Activated CD4-positive, alpha-beta T cell treated with anti-CD3 and anti-CD28 coated beads for 48 hours (primary cell): ENCODE data around the gene HSD17B12.
"Not testable (repeated sequence)": the region's sequence is repeated elsewhere in the genome, so short reads cannot be mapped to it uniquely, and the experiment has no call there.

Experiments used
- DNase-seq: peaks from one replicate; pipeline ENCODE4 v3.0.0-alpha.2; 2020

HSD17B12 gene

GRCh38 chr11:43748095-43748494 lies 67.6 kb downstream of the HSD17B12 start:
- DNase-seq, result no peak

- no peak for DNase-seq
These were observed 71.2 kb downstream of the HSD17B12 start for GRCh38 chr11:43751726-43752125.

- no peak for DNase-seq
These were observed 76.0 kb downstream of the HSD17B12 start for GRCh38 chr11:43756575-43756974.

GRCh38 chr11:43758927-43759326 lies 78.4 kb downstream of the HSD17B12 start:
- no peak for DNase-seq

GRCh38 chr11:43760902-43761301 lies 80.4 kb downstream of the HSD17B12 start:
- DNase-seq, result no peak

GRCh38 chr11:43765194-43765593 lies 84.7 kb downstream of the HSD17B12 start:
- DNase-seq, result no peak

- DNase-seq, result not testable (repeated sequence)
These were observed 88.1 kb downstream of the HSD17B12 start for GRCh38 chr11:43768654-43769053.

GRCh38 chr11:43770173-43770572 lies 89.6 kb downstream of the HSD17B12 start:
- DNase-seq, result no peak

GRCh38 chr11:43772733-43773132 lies 92.2 kb downstream of the HSD17B12 start:
- no peak for DNase-seq

GRCh38 chr11:43774786-43775185 lies 94.2 kb downstream of the HSD17B12 start:
- DNase-seq, result no peak

- DNase-seq, result no peak
These were observed 98.8 kb downstream of the HSD17B12 start for GRCh38 chr11:43779306-43779705.

GRCh38 chr11:43784301-43784700 lies 103.8 kb downstream of the HSD17B12 start:
- no peak for DNase-seq

- no peak for DNase-seq
These were observed 104.3 kb downstream of the HSD17B12 start for GRCh38 chr11:43784866-43785265.

- no peak for DNase-seq
These were observed 104.8 kb downstream of the HSD17B12 start for GRCh38 chr11:43785318-43785717.

- no peak for DNase-seq
These were observed 105.5 kb downstream of the HSD17B12 start for GRCh38 chr11:43786016-43786415.

GRCh38 chr11:43787824-43788223 lies 107.3 kb downstream of the HSD17B12 start:
- DNase-seq, result no peak

GRCh38 chr11:43788421-43788820 lies 107.9 kb downstream of the HSD17B12 start:
- DNase-seq, result no peak

GRCh38 chr11:43789700-43790443 lies 109.3 kb downstream of the HSD17B12 start:
- no peak for DNase-seq

GRCh38 chr11:43790444-43790794 lies 109.9 kb downstream of the HSD17B12 start:
- no peak for DNase-seq

GRCh38 chr11:43797337-43797736 lies 116.8 kb downstream of the HSD17B12 start:
- DNase-seq, result no peak

GRCh38 chr11:43797866-43798265 lies 117.3 kb downstream of the HSD17B12 start:
- no peak for DNase-seq

GRCh38 chr11:43802509-43802908 lies 122.0 kb downstream of the HSD17B12 start:
- no peak for DNase-seq

- DNase-seq, result no peak
These were observed 123.2 kb downstream of the HSD17B12 start for GRCh38 chr11:43803766-43804165.

GRCh38 chr11:43806976-43807375 lies 126.4 kb downstream of the HSD17B12 start:
- no peak for DNase-seq

GRCh38 chr11:43810929-43811596 lies 130.5 kb downstream of the HSD17B12 start:
- DNase-seq, result no peak
